ENCODE results near the gene VSTM4. TPM values are rescaled to one million over a fixed set of nuclear protein-coding genes. Genes with fewer than 3 reads are reported as not detected.

The VSTM4 gene
- total RNA-seq, 2 experiments from 2014 or later, result not detected

DNA sequence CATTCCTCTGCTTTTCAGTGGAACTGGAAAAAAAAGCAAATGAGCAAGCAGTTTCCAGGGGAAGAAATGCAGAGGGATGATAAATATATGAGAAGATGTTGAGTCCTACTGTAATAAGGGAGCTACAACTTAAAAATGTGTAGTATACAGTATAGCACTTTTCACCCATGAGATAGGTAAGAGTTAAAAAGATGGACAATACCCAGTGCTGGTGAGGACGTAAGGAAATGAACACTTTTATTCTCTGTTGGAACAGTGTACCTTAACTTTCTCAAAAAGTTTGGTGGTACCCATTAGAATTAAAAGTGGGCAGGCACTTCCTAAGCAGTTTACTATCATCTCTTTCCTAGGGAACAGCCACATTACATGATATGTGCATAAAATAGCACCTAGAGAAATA is 21.2 kb upstream of the VSTM4 start:
- Histone ChIP-seq H3K79me2 (ENCODE audit: insufficient read depth, low read depth, low read length) (no peaks in the 10 kb centered on the region), H3K4me1 (ENCODE audit: insufficient read depth, low read length, poor library complexity, severe bottlenecking) (peaks cover 40% of the 10 kb centered on the region), H3K4me2 (ENCODE audit: low read length) (peak overlapping the region; percentile 64), H3K27ac (ENCODE audit: low read depth, low read length, poor library complexity, severe bottlenecking) (peak overlapping the region; percentile 87), H2AFZ (ENCODE audit: low read length) (peak overlapping the region; percentile 90; the same call in 1 of the 2 replicates), H3K36me3 (ENCODE audit: insufficient read depth, low read length) (peaks cover 7% of the 10 kb centered on the region; the same call in 1 of the 2 replicates), H3K4me3 (ENCODE audit: low read depth, low read length, poor library complexity, severe bottlenecking) (peak overlapping the region; percentile 36), H3K9me2 (ENCODE audit: insufficient read depth, low read length) (no peaks in the 10 kb centered on the region), H3K9me3 (ENCODE audit: low read length) (peaks cover 11% of the 10 kb centered on the region; the same call in 1 of the 2 replicates), H4K20me1 (ENCODE audit: insufficient read depth, low read length) (no peaks in the 10 kb centered on the region)
- no peak for DNase-seq (ENCODE audit: low spot score)
- BruUV-seq (replicated peaks), result no TSS peak
- ChIA-PET POLR2A (interaction anchor here (1.2 kb wide), 1 partner anchor 9 kb away, joined by 3 read pairs; no protein-coding TSS in a partner anchor), CTCF (ENCODE audit: unreplicated experiment) (no interaction called here)
- intact Hi-C loops (cut with micrococcal nuclease; ENCODE audit: unreplicated experiment), result loop anchor here (1.0 kb wide), 1 partner anchor 83 kb away; no protein-coding TSS in a partner anchor
- TF ChIP-seq, protein P1, sequence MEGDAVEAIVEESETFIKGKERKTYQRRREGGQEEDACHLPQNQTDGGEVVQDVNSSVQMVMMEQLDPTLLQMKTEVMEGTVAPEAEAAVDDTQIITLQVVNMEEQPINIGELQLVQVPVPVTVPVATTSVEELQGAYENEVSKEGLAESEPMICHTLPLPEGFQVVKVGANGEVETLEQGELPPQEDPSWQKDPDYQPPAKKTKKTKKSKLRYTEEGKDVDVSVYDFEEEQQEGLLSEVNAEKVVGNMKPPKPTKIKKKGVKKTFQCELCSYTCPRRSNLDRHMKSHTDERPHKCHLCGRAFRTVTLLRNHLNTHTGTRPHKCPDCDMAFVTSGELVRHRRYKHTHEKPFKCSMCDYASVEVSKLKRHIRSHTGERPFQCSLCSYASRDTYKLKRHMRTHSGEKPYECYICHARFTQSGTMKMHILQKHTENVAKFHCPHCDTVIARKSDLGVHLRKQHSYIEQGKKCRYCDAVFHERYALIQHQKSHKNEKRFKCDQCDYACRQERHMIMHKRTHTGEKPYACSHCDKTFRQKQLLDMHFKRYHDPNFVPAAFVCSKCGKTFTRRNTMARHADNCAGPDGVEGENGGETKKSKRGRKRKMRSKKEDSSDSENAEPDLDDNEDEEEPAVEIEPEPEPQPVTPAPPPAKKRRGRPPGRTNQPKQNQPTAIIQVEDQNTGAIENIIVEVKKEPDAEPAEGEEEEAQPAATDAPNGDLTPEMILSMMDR (conservative IDR thresholded peaks at IDR 0.05; ENCODE audit: low read length), result no peak
- TF ChIP-seq EZH2phosphoT487 (IDR thresholded peaks at IDR 0.05; ENCODE audit: borderline replicate concordance, low read depth, low read length), result no peak

DNA sequence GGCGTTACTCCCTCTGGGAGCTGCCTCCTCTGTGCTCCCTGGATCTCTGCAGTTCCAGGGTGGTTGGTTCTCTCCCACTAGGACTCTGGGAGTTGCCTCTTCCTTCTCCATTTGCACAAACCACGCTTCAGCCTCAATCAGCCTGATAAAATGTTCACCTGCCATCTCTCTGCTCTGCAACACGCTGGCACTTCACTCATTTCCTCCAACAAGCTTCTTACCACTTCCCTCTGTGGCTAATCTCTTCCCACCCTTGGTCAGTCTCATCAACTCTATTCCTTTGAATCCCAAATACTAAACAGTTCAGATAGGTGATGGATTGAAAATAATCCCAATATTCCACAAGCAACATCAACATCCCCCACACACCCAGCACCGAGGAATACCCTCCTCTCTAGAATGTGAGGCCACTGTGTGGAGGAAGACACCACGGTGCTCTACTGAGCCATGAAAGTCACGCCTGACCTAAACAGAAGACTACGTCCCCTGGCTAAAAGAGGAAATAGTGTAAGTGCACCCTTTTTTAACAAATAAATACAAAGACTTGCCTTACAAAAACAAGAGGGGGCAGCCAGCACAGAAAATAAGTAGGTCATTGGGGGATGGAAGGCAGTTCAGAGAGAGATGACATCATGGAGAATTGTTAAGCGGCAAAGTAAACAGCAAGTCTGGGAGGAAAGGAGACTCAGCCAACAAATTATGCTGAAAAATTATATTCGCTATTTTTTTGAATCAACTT is 20.4 kb upstream of the VSTM4 start:
- Histone ChIP-seq H3K9me2 (ENCODE audit: insufficient read depth, low read length) (no peaks in the 10 kb centered on the region), H3K79me2 (ENCODE audit: insufficient read depth, low read depth, low read length) (no peaks in the 10 kb centered on the region), H3K36me3 (ENCODE audit: insufficient read depth, low read length) (peaks cover 7% of the 10 kb centered on the region; the same call in 1 of the 2 replicates), H4K20me1 (ENCODE audit: insufficient read depth, low read length) (no peaks in the 10 kb centered on the region), H3K4me1 (ENCODE audit: insufficient read depth, low read length, poor library complexity, severe bottlenecking) (peaks cover 40% of the 10 kb centered on the region), H3K9me3 (ENCODE audit: low read length) (peaks cover 11% of the 10 kb centered on the region; the same call in 1 of the 2 replicates), H2AFZ (ENCODE audit: low read length) (peak overlapping the region; percentile 90), H3K4me2 (ENCODE audit: low read length) (peak overlapping the region; percentile 64), H3K4me3 (ENCODE audit: low read depth, low read length, poor library complexity, severe bottlenecking) (peak overlapping the region; percentile 36), H3K27ac (ENCODE audit: low read depth, low read length, poor library complexity, severe bottlenecking) (peak overlapping the region; percentile 87)
- DNase-seq (ENCODE audit: low spot score), result peak; percentile 91
- ChIA-PET CTCF (ENCODE audit: unreplicated experiment) (interaction anchor here (0.8 to 1.8 kb wide), 2 partner anchors 11 to 29 kb away, joined by 4 to 6 read pairs; no protein-coding TSS in a partner anchor), POLR2A (interaction anchor here (0.6 to 1.2 kb wide), 5 partner anchors 8 to 1512 kb away, joined by 3 to 5 read pairs (median 3); no protein-coding TSS in a partner anchor)
- TF ChIP-seq, protein P1 (conservative IDR thresholded peaks at IDR 0.05; ENCODE audit: low read length), result 0 out of 2 replicates have a peak, but pooled peaks have one; percentile 27
- TF ChIP-seq EZH2phosphoT487 (IDR thresholded peaks at IDR 0.05; ENCODE audit: borderline replicate concordance, low read depth, low read length), result no peak
- BruUV-seq (replicated peaks), result no TSS peak
- intact Hi-C loops (cut with micrococcal nuclease; ENCODE audit: unreplicated experiment), result loop anchor here (1.0 kb wide), 1 partner anchor 82 kb away; no protein-coding TSS in a partner anchor
